Astrocyte (in vitro differentiated cells and primary cell): ENCODE results near the gene SNX4. TPM values are rescaled to one million over a fixed set of nuclear protein-coding genes. Genes with fewer than 3 reads are reported as not detected.

Experiments used
- DNase-seq: peaks from one replicate; pipeline ENCODE4 v3.0.0-alpha.2; 2010; ENCODE audit warnings: low read depth
- FAIRE-seq: peaks from 2 replicates; lab custom pipeline; 2011; peaks lifted over from hg19 to GRCh38; lab: Jason Lieb, UNC
- H2AFZ ChIP-seq: 2 replicates; pipeline ENCODE4 v1.6.0; 2012; ENCODE audit warnings: low read depth, low read length, inconsistent platforms
- H3K27ac ChIP-seq: 2 replicates; pipeline ENCODE4 v1.5.1; 2011; ENCODE audit warnings: low read depth, low read length, inconsistent platforms
- H3K27me3 ChIP-seq: 2 replicates; pipeline ENCODE4 v1.6.0; 2011; ENCODE audit warnings: low read length, inconsistent platforms; ENCODE audit not compliant: insufficient read depth
- H3K36me3 ChIP-seq: 2 replicates; pipeline ENCODE4 v1.5.1; 2011; ENCODE audit warnings: low read length, inconsistent platforms; ENCODE audit not compliant: insufficient read depth
- H3K4me1 ChIP-seq: 2 replicates; pipeline ENCODE4 v1.5.1; 2011; ENCODE audit warnings: low read length, inconsistent platforms; ENCODE audit not compliant: insufficient read depth
- H3K4me2 ChIP-seq: 2 replicates; pipeline ENCODE4 v1.6.0; 2012; ENCODE audit warnings: low read length, inconsistent platforms
- H3K4me3 ChIP-seq: 2 replicates; pipeline ENCODE4 v1.5.1; 2011; ENCODE audit warnings: low read depth, mild to moderate bottlenecking, low read length, inconsistent platforms; ENCODE audit not compliant: insufficient read depth
- H3K79me2 ChIP-seq: 2 replicates; pipeline ENCODE4 v1.6.0; 2012; ENCODE audit warnings: mild to moderate bottlenecking, low read length, inconsistent platforms; ENCODE audit not compliant: insufficient read depth
- H3K9ac ChIP-seq: 2 replicates; pipeline ENCODE4 v1.6.0; 2012; ENCODE audit warnings: mild to moderate bottlenecking, low read length, inconsistent platforms
- H3K9me3 ChIP-seq: 2 replicates; pipeline ENCODE4 v1.5.1; 2012; ENCODE audit warnings: low read depth, mild to moderate bottlenecking, low read length, inconsistent platforms; ENCODE audit not compliant: insufficient read depth
- H4K20me1 ChIP-seq: 2 replicates; pipeline ENCODE4 v1.6.0; 2012; ENCODE audit warnings: low read length, inconsistent platforms; ENCODE audit not compliant: insufficient read depth
- H3K27ac Mint-ChIP-seq: one replicate; pipeline ENCODE4 v1.8.0; 2021; ENCODE audit warnings: mild to moderate bottlenecking, mixed read lengths; ENCODE audit not compliant: unreplicated experiment
- H3K27me3 Mint-ChIP-seq: one replicate; pipeline ENCODE4 v1.8.0; 2021; ENCODE audit warnings: low read depth, mixed read lengths; ENCODE audit not compliant: unreplicated experiment
- H3K36me3 Mint-ChIP-seq: one replicate; pipeline ENCODE4 v1.8.0; 2021; ENCODE audit warnings: low read depth, mixed read lengths; ENCODE audit not compliant: unreplicated experiment
- H3K4me1 Mint-ChIP-seq: one replicate; pipeline ENCODE4 v1.8.0; 2021; ENCODE audit warnings: low read depth, mixed read lengths; ENCODE audit not compliant: unreplicated experiment
- H3K4me3 Mint-ChIP-seq: one replicate; pipeline ENCODE4 v1.8.0; 2021; ENCODE audit warnings: mild to moderate bottlenecking, moderate library complexity, mixed read lengths; ENCODE audit not compliant: unreplicated experiment
- H3K9me3 Mint-ChIP-seq: one replicate; pipeline ENCODE4 v1.8.0; 2021; ENCODE audit warnings: mild to moderate bottlenecking, mixed read lengths; ENCODE audit not compliant: unreplicated experiment
- CTCF ChIP-seq: IDR thresholded peaks from 2 replicates; pipeline ENCODE4 v1.5.1; 2011; ENCODE audit warnings: low read depth, mild to moderate bottlenecking, inconsistent platforms, low read length, moderate library complexity; ENCODE audit not compliant: insufficient read depth
- EZH2 ChIP-seq: IDR thresholded peaks from 2 replicates; pipeline ENCODE4 v1.6.1; 2012; ENCODE audit warnings: mild to moderate bottlenecking, low read length, inconsistent platforms; ENCODE audit not compliant: insufficient read depth
- total RNA-seq: library from RNA; stranded (reverse); gene quantifications from 2 replicates; pipeline ENCODE4 v1.2.1, GENCODE V29; 2021

Gene SNX4
- total RNA-seq, 1 donor from 2014 or later, result 41.8 TPM

GRCh38 chr3:125461896-125462295 lies 58.1 kb downstream of the SNX4 start:
- FAIRE-seq (no peak), DNase-seq (no peak)
- Mint-ChIP-seq H3K4me1 (no peaks in the 10 kb centered on the region), H3K27me3 (no peaks in the 10 kb centered on the region), H3K27ac (no peak overlapping the region), H3K4me3 (no peak overlapping the region), H3K9me3 (no peaks in the 10 kb centered on the region), H3K36me3 (peaks cover 4% of the 10 kb centered on the region)
- Histone ChIP-seq H3K9ac (no peak overlapping the region), H3K27ac (no peak overlapping the region), H3K36me3 (peaks cover 24% of the 10 kb centered on the region), H3K4me3 (no peak overlapping the region), H3K9me3 (no peaks in the 10 kb centered on the region), H3K4me2 (no peak overlapping the region), H3K27me3 (no peaks in the 10 kb centered on the region), H2AFZ (no peak overlapping the region), H3K4me1 (no peaks in the 10 kb centered on the region), H4K20me1 (no peaks in the 10 kb centered on the region), H3K79me2 (no peaks in the 10 kb centered on the region)
- no peak for TF ChIP-seq EZH2
- TF ChIP-seq CTCF, result no peak

- Histone ChIP-seq H3K27me3 (no peaks in the 10 kb centered on the region), H3K27ac (no peak overlapping the region), H3K79me2 (no peaks in the 10 kb centered on the region), H3K4me1 (no peaks in the 10 kb centered on the region), H3K4me2 (no peak overlapping the region), H3K36me3 (peaks cover 29% of the 10 kb centered on the region), H3K9ac (no peak overlapping the region), H4K20me1 (no peaks in the 10 kb centered on the region), H3K4me3 (no peak overlapping the region), H3K9me3 (no peaks in the 10 kb centered on the region), H2AFZ (no peak overlapping the region)
- DNase-seq (no peak), FAIRE-seq (no peak)
- Mint-ChIP-seq H3K9me3 (no peaks in the 10 kb centered on the region), H3K4me3 (no peak overlapping the region), H3K36me3 (peaks cover 1% of the 10 kb centered on the region), H3K27ac (no peak overlapping the region), H3K27me3 (no peaks in the 10 kb centered on the region), H3K4me1 (no peaks in the 10 kb centered on the region)
- TF ChIP-seq EZH2 (no peak), CTCF (no peak)
These were observed 59.8 kb downstream of the SNX4 start for GRCh38 chr3:125460233-125460632.

- Histone ChIP-seq H3K9ac (no peak overlapping the region), H3K9me3 (no peaks in the 10 kb centered on the region), H2AFZ (no peak overlapping the region), H3K4me1 (no peaks in the 10 kb centered on the region), H3K79me2 (no peaks in the 10 kb centered on the region), H3K36me3 (peaks cover 6% of the 10 kb centered on the region), H3K27ac (no peak overlapping the region), H3K27me3 (no peaks in the 10 kb centered on the region), H3K4me2 (no peak overlapping the region), H4K20me1 (no peaks in the 10 kb centered on the region), H3K4me3 (no peak overlapping the region)
- no peaks in the 10 kb centered on the region for H3K4me1 Mint-ChIP-seq
- peak; percentile 79 for DNase-seq
- no peak overlapping the region for H3K27ac Mint-ChIP-seq
- peaks cover 9% of the 10 kb centered on the region for H3K36me3 Mint-ChIP-seq
- peak; percentile 55 for FAIRE-seq
- TF ChIP-seq CTCF (no peak), EZH2 (no peak)
- H3K4me3 Mint-ChIP-seq, result no peak overlapping the region
- H3K27me3 Mint-ChIP-seq, result no peaks in the 10 kb centered on the region
- H3K9me3 Mint-ChIP-seq, result peaks cover 2% of the 10 kb centered on the region
These were observed 76.1 kb downstream of the SNX4 start for GRCh38 chr3:125443923-125444322.
